Astrocyte (in vitro differentiated cells and primary cell): Measurements from ENCODE around the gene PSMD2. TPM values are rescaled to one million over a fixed set of nuclear protein-coding genes. Genes with fewer than 3 reads are reported as not detected.

Experiments
- DNase-seq: peaks from one replicate; pipeline ENCODE4 v3.0.0-alpha.2; 2010; ENCODE audit warnings: low read depth
- FAIRE-seq: peaks from 2 replicates; lab custom pipeline; 2011; peaks lifted over from hg19 to GRCh38; lab: Jason Lieb, UNC
- H2AFZ ChIP-seq: 2 replicates; pipeline ENCODE4 v1.6.0; 2012; ENCODE audit warnings: low read depth, low read length, inconsistent platforms
- H3K27ac ChIP-seq: 2 replicates; pipeline ENCODE4 v1.5.1; 2011; ENCODE audit warnings: low read depth, low read length, inconsistent platforms
- H3K27me3 ChIP-seq: 2 replicates; pipeline ENCODE4 v1.6.0; 2011; ENCODE audit warnings: low read length, inconsistent platforms; ENCODE audit not compliant: insufficient read depth
- H3K36me3 ChIP-seq: 2 replicates; pipeline ENCODE4 v1.5.1; 2011; ENCODE audit warnings: low read length, inconsistent platforms; ENCODE audit not compliant: insufficient read depth
- H3K4me1 ChIP-seq: 2 replicates; pipeline ENCODE4 v1.5.1; 2011; ENCODE audit warnings: low read length, inconsistent platforms; ENCODE audit not compliant: insufficient read depth
- H3K4me2 ChIP-seq: 2 replicates; pipeline ENCODE4 v1.6.0; 2012; ENCODE audit warnings: low read length, inconsistent platforms
- H3K4me3 ChIP-seq: 2 replicates; pipeline ENCODE4 v1.5.1; 2011; ENCODE audit warnings: low read depth, mild to moderate bottlenecking, low read length, inconsistent platforms; ENCODE audit not compliant: insufficient read depth
- H3K79me2 ChIP-seq: 2 replicates; pipeline ENCODE4 v1.6.0; 2012; ENCODE audit warnings: mild to moderate bottlenecking, low read length, inconsistent platforms; ENCODE audit not compliant: insufficient read depth
- H3K9ac ChIP-seq: 2 replicates; pipeline ENCODE4 v1.6.0; 2012; ENCODE audit warnings: mild to moderate bottlenecking, low read length, inconsistent platforms
- H3K9me3 ChIP-seq: 2 replicates; pipeline ENCODE4 v1.5.1; 2012; ENCODE audit warnings: low read depth, mild to moderate bottlenecking, low read length, inconsistent platforms; ENCODE audit not compliant: insufficient read depth
- H4K20me1 ChIP-seq: 2 replicates; pipeline ENCODE4 v1.6.0; 2012; ENCODE audit warnings: low read length, inconsistent platforms; ENCODE audit not compliant: insufficient read depth
- H3K27ac Mint-ChIP-seq: one replicate; pipeline ENCODE4 v1.8.0; 2021; ENCODE audit warnings: mild to moderate bottlenecking, mixed read lengths; ENCODE audit not compliant: unreplicated experiment
- H3K27me3 Mint-ChIP-seq: one replicate; pipeline ENCODE4 v1.8.0; 2021; ENCODE audit warnings: low read depth, mixed read lengths; ENCODE audit not compliant: unreplicated experiment
- H3K36me3 Mint-ChIP-seq: one replicate; pipeline ENCODE4 v1.8.0; 2021; ENCODE audit warnings: low read depth, mixed read lengths; ENCODE audit not compliant: unreplicated experiment
- H3K4me1 Mint-ChIP-seq: one replicate; pipeline ENCODE4 v1.8.0; 2021; ENCODE audit warnings: low read depth, mixed read lengths; ENCODE audit not compliant: unreplicated experiment
- H3K4me3 Mint-ChIP-seq: one replicate; pipeline ENCODE4 v1.8.0; 2021; ENCODE audit warnings: mild to moderate bottlenecking, moderate library complexity, mixed read lengths; ENCODE audit not compliant: unreplicated experiment
- H3K9me3 Mint-ChIP-seq: one replicate; pipeline ENCODE4 v1.8.0; 2021; ENCODE audit warnings: mild to moderate bottlenecking, mixed read lengths; ENCODE audit not compliant: unreplicated experiment
- EZH2 ChIP-seq: IDR thresholded peaks from 2 replicates; pipeline ENCODE4 v1.6.1; 2012; ENCODE audit warnings: mild to moderate bottlenecking, low read length, inconsistent platforms; ENCODE audit not compliant: insufficient read depth
- total RNA-seq: library from RNA; stranded (reverse); gene quantifications from 2 replicates; pipeline ENCODE4 v1.2.1, GENCODE V29; 2021
- TF ChIP-seq, protein P1 (sequence below): IDR thresholded peaks from 2 replicates; pipeline ENCODE4 v1.5.1; 2011; ENCODE audit warnings: low read depth, mild to moderate bottlenecking, inconsistent platforms, low read length, moderate library complexity; ENCODE audit not compliant: insufficient read depth

Gene PSMD2
- total RNA-seq, 1 donor from 2014 or later, result 588 TPM

DNA sequence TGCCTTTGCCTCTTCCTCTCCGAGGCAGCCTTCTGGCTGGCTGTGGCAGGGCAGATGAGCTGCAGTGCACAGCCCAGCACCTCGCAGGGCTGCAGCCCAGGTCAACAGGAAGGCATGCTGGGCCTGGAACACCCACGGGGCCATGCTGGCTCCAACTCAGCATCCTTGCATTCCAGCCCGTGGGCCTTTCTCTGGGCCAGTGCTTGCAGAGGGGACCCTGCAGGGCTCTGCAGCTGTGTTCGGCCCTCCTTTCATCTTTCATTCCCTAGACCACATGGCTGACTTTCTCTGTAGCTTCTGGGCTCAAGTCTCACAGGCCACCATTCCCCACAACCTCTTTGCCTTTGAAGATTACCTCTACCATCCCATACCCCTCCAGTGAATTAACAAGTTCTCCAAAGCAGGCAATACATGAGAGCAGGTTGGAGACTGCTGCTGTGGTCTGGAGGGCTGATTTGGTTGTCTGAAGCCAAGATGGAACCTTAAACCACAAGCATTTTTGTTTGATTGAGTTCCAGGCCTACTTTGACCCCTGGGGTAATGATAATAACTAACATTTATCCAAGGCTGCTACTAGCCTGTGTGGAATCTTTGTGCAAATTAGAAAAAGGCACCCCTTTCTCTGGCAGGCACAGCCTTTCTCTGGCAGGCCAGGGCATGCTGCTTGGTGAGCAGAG, 44.3 kb downstream of the PSMD2 start:
- Mint-ChIP-seq H3K9me3 (no peaks in the 10 kb centered on the region), H3K4me1 (peaks cover 39% of the 10 kb centered on the region), H3K36me3 (peaks cover 18% of the 10 kb centered on the region), H3K4me3 (peak overlapping the region; percentile 60), H3K27ac (no peak overlapping the region), H3K27me3 (no peaks in the 10 kb centered on the region)
- Histone ChIP-seq H3K4me2 (peak overlapping the region; percentile 19), H3K4me3 (no peak overlapping the region), H3K9ac (no peak overlapping the region), H4K20me1 (peaks cover 31% of the 10 kb centered on the region), H3K79me2 (peaks cover 8% of the 10 kb centered on the region), H3K27me3 (no peaks in the 10 kb centered on the region), H3K9me3 (no peaks in the 10 kb centered on the region), H3K27ac (no peak overlapping the region), H3K4me1 (peaks cover 38% of the 10 kb centered on the region), H2AFZ (no peak overlapping the region), H3K36me3 (no peaks in the 10 kb centered on the region)
- FAIRE-seq (no peak), DNase-seq (no peak)
- TF ChIP-seq, protein P1, sequence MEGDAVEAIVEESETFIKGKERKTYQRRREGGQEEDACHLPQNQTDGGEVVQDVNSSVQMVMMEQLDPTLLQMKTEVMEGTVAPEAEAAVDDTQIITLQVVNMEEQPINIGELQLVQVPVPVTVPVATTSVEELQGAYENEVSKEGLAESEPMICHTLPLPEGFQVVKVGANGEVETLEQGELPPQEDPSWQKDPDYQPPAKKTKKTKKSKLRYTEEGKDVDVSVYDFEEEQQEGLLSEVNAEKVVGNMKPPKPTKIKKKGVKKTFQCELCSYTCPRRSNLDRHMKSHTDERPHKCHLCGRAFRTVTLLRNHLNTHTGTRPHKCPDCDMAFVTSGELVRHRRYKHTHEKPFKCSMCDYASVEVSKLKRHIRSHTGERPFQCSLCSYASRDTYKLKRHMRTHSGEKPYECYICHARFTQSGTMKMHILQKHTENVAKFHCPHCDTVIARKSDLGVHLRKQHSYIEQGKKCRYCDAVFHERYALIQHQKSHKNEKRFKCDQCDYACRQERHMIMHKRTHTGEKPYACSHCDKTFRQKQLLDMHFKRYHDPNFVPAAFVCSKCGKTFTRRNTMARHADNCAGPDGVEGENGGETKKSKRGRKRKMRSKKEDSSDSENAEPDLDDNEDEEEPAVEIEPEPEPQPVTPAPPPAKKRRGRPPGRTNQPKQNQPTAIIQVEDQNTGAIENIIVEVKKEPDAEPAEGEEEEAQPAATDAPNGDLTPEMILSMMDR, result no peak
- no peak for TF ChIP-seq EZH2

DNA sequence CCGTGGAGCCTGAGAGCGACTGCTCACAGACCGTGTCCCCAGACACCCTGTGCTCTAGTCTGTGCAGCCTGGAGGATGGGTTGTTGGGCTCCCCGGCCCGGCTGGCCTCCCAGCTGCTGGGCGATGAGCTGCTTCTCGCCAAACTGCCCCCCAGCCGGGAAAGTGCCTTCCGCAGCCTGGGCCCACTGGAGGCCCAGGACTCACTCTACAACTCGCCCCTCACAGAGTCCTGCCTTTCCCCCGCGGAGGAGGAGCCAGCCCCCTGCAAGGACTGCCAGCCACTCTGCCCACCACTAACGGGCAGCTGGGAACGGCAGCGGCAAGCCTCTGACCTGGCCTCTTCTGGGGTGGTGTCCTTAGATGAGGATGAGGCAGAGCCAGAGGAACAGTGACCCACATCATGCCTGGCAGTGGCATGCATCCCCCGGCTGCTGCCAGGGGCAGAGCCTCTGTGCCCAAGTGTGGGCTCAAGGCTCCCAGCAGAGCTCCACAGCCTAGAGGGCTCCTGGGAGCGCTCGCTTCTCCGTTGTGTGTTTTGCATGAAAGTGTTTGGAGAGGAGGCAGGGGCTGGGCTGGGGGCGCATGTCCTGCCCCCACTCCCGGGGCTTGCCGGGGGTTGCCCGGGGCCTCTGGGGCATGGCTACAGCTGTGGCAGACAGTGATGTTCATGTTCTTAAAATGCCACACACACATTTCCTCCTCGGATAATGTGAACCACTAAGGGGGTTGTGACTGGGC, 45.7 kb downstream of the PSMD2 start:
- no peaks in the 10 kb centered on the region for H3K27me3 ChIP-seq
- Mint-ChIP-seq H3K4me1 (peaks cover 40% of the 10 kb centered on the region), H3K27me3 (no peaks in the 10 kb centered on the region), H3K4me3 (no peak overlapping the region), H3K9me3 (no peaks in the 10 kb centered on the region), H3K27ac (no peak overlapping the region), H3K36me3 (peaks cover 20% of the 10 kb centered on the region)
- H4K20me1 ChIP-seq, result peaks cover 26% of the 10 kb centered on the region
- H3K4me3 ChIP-seq, result no peak overlapping the region
- H3K9ac ChIP-seq, result no peak overlapping the region
- H3K4me2 ChIP-seq, result no peak overlapping the region
- peaks cover 3% of the 10 kb centered on the region for H3K79me2 ChIP-seq
- no peaks in the 10 kb centered on the region for H3K36me3 ChIP-seq
- peaks cover 28% of the 10 kb centered on the region for H3K4me1 ChIP-seq
- no peak for FAIRE-seq
- H3K27ac ChIP-seq, result no peak overlapping the region
- no peak for DNase-seq
- no peak for TF ChIP-seq EZH2
- TF ChIP-seq, protein P1, result no peak
- H3K9me3 ChIP-seq, result no peaks in the 10 kb centered on the region
- H2AFZ ChIP-seq, result no peak overlapping the region
